IPS-18c (cell line): ENCODE results near the gene NDST3.
"Not testable (repeated sequence)": the region's sequence is repeated elsewhere in the genome, so short reads cannot be mapped to it uniquely, and the experiment has no call there.

Source experiments
- H3K4me3 ChIP-seq: 2 replicates; pipeline ENCODE4 v1.7.0; 2013; ENCODE audit warnings: low read depth, mild to moderate bottlenecking, low read length, moderate library complexity; ENCODE audit not compliant: insufficient read depth
- H3K9me3 ChIP-seq: one replicate; pipeline ENCODE4 v1.6.1; 2013; ENCODE audit warnings: mild to moderate bottlenecking, low read length, moderate library complexity; ENCODE audit not compliant: control insufficient read depth, insufficient read depth

Gene NDST3

DNA sequence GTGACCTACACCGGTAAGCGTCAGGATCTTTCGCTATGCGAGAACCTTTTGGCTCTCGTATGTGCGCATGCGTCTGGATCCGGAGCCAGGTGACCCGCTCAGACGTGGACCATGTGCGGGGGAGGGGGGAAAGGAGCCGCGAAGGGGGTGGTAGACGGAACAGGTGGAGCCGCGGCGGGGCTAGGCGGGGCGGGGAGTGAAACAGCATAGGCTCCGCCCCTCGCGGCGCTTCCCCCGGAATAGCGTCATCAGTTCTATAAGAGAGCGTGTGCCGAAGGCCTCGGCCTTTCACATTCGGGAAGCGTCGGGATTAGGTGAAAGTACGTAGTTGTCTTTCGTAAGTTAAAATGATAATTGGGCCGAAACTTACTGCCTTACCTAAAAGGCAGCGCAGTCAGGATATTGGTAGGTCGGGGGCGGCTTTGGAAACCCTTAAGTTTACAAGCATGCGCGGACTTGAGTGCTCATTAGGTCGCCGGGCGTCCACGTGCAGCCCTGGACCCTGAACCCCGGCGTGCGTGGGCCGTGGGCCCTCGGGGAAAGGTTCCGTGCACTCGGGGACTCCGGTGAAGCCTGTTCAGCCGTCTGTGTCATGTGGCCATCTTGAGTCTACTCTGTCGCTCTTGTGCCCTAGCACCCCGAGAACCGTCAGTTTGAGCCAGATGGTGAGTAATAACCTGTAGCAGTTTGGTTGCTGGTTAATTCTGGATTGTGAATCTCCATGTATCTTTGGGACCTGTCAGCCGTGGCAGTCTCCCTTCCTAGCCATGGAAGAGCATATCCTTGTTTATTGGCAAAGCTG is 244.4 kb downstream of the NDST3 start:
- peak overlapping the region; percentile 88 for H3K4me3 ChIP-seq
- no peaks in the 10 kb centered on the region for H3K9me3 ChIP-seq

DNA sequence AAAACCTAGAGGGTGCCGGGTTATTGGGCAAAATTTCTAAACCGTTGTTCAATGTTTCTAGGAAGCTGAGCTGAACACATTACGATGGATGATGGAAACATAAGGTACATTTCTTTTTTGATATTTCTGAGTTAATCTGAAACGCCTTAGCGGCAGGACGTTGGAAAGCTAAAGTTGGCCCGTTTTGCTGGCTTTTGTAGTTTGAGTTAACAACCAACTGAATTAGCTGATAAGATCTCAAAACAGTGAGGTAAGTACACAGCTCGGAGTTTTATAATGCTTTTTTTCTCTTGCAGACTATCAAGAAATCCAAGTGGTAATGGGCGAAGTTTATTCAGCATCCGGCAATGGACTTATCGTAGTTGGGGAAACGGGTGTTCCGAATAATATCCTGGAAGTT is 245.0 kb downstream of the NDST3 start:
- H3K9me3 ChIP-seq, result no peaks in the 10 kb centered on the region
- peak overlapping the region; percentile 88 for H3K4me3 ChIP-seq

DNA sequence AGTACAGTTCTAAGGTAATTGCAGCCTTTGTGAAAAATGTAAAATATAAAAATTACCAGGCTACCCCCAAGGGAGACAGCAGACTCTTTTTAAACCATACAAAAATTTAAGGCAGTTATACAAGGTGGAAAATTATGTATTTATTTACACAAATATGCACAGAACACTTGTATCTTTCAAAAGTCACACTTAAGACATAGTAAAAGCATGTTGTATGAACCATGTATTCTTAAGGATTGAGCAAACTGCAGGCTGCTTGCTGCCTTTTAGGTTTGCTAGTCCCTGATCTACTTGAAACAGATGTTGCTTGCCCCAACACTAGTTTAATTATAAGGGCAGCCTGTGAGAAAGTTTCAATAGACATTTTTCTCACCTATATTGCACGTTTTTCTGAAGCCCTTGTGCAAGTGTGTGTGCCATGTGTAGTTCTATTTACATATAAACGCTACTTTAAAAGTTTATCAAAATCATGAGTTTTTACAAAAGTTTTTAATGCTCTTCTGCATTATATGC is 245.7 kb downstream of the NDST3 start:
- peak overlapping the region; percentile 88; the same call in 1 of the 2 replicates for H3K4me3 ChIP-seq
- no peaks in the 10 kb centered on the region for H3K9me3 ChIP-seq

DNA sequence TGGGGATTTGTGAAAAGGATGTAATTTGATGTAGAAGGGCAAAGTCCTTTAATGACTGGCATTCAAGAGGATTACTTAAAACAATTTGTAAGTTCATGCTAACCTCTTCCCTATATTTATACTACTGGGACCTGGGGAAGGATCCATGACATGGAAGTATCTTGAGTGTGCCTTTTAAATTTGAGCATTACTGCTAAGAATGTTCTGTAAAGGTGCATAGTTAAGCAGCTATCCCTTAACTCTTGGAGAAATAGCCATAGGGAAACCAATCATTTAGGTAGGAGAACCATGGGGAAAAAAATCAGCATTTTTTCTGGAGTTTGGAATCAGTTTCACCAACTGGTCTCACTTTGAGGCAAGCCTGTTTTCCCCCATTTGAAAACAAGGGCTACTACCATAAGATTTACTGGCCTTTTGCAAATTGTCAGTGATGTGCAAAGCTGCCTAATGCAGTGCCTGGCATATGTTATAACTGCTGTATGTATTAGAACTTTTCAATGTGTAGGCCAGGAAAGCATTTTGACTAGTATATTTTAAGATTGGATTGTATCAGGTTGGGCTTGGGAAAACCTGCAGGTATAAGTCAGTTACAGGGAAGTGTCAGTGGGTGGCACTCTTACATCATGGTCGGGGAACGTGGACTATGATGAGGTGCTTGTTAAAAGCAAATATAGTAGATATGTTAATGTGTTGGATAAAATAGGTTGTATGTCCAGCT is 246.4 kb downstream of the NDST3 start:
- Histone ChIP-seq H3K4me3 (no peak overlapping the region), H3K9me3 (no peaks in the 10 kb centered on the region)

DNA sequence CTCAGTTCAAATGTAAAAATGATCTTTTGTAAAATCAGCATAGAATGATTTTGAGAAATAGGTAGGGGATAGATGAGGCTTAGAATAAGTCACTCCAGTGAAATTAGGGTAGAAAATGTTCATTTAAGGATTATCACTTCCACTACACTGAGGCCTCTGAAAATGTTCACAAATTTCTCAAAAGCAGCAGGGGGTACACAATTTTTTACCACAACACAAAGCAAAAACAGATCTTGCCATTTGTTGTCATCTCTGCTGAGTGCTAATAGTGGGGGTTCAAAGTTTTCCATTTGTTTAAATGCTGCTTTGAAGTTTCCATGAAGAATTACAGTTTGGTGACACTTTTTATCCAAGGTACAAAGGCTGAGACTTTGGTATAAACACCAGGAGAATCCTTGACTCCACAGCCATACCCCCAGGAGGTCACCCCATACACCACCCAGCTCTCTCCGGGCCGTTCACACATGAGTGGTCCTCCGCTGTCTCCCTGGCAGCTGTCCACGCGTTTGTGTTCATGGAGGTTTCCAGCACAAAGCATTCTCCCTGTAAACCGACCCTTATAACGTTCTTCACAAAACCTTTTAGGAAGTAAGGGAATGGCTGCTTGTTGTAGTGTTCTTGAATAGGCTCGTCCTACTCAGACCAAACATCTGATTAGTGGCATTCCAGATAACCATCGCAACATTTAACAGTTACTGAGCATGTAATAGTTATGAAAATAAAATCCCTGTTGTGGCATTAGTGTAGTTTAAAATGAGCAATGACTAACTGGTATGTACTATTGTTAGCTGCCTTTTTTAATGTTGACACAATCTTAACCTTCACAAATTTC is 247.5 kb downstream of the NDST3 start:
- Histone ChIP-seq H3K4me3 (no peak overlapping the region), H3K9me3 (no peaks in the 10 kb centered on the region)

DNA sequence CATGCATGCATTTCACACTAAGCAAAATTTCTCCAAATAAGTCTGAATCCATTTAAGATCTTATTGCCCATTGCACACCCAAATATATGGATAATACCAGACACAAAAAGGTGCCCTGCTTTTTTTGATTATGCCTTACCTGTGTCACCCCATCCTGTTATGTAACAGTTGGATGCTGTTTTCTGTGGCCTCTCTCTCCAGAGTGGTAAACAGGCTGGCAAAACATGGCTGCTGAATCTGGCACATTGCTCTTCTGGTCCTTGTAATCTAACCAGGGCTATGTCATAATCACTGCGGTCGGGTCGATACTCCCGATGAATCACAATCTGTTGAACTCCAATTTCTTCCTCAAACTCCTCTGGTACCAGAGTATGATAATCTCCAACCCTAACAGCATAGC is 248.4 kb downstream of the NDST3 start:
- H3K4me3 ChIP-seq, result no peak overlapping the region
- H3K9me3 ChIP-seq, result no peaks in the 10 kb centered on the region

DNA sequence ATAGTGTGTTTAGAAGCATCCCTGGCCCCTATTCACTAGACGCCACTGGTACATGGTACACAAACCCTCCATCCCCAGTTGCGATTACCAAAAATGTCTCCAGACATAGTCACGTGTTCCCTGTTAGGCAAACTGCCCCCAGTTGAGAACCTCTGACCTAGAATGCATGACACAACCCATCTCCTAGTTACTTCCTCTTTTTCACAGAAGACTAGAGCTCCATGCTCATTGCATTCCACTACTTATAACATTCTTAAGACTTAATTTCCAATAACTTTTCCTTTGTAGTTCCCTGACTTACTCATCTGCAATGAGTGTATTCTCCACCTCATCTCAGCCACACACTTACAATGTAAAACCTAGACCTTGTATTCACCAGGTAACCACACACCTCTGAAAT is 249.9 kb downstream of the NDST3 start:
- H3K4me3 ChIP-seq, result no peak overlapping the region
- no peaks in the 10 kb centered on the region for H3K9me3 ChIP-seq

DNA sequence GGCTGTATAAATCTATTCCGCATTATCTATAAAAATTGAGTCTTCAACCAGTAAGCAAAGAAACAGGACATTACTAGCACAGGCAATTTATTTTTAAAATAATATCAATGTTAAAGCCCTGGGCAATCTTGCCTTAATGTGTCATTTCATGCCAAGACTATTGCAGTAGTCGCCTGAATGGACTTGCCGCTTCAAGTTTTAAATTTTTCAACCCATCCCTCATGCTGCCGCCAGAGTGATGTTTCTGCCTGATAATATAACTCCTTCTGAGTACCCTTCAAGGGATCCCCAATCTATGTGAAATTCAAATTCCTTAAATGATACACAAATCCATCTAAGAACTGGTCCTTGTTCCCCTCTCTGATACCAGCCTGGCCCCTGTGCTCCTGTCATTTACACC is 251.6 kb downstream of the NDST3 start:
- H3K4me3 ChIP-seq, result no peak overlapping the region
- no peaks in the 10 kb centered on the region for H3K9me3 ChIP-seq

DNA sequence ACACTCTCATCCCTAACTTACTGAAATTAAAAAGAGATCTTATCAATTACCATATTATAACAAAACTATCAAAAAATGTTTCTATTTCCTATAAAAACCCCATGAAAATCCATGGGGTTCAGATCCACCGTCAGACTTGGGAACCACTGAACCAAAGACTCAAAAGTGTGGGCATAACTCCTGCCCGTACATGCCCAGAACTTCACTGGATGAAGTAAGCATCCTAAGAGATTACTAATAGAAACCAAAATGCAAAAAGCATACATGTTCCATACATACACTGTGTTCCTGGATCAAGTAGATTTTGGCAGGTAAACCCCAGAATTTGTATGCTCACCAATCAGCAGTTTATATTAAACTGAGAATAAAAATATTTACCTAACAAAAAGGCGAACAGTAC is 252.4 kb downstream of the NDST3 start:
- H3K9me3 ChIP-seq, result no peaks in the 10 kb centered on the region
- no peak overlapping the region for H3K4me3 ChIP-seq

DNA sequence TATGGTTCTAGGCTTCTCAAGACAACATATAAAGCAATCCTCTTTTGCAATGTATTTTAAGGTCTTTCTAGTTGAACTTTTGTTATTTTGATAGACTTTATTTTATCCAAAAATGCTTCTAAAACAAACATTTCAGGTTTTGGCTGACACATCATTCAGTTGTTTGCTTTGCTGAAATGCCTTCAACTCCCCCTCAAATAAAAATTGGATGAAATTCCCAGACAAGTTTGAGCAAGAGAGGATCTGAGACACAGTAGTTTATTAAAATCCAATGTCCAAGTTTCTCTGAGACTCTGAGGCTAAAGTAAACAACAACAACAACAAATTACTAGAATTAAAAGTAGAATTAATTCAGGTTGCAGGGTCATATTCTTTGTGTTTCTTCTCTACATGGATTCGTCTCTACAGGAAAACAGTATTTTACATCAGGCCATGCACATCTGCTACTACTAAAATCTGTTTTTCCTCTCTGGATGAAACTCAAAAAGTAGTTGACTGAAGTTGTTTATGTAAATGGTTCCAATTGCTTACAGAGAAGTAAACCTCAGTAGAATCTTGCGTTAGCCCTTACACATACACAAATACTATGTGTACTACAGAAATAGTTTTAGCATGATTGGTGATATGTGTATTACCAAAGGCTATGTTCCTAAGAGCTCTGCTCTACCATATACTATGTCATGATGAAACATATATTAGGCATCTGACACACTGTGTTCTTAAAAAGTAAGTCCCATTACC is 253.6 kb downstream of the NDST3 start:
- Histone ChIP-seq H3K9me3 (no peaks in the 10 kb centered on the region), H3K4me3 (no peak overlapping the region)

DNA sequence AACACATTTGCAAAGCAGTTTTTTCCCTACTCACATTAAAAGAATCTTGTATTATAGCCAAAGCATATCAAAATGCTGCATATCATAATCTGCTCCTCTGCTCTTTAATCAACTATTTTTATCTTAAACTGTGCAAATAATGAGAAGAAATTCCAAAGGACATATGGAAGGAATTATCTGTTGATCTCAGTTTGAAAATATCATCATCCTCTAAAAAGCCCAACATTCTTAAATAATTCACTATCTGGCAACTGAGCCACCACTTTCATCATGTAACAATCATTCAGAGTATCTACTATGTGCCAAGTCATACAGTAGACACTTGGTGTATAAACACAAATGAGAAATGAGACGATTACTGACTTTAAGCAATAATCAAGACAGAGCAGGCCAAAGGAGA is 255.5 kb downstream of the NDST3 start:
- Histone ChIP-seq H3K4me3 (no peak overlapping the region), H3K9me3 (no peaks in the 10 kb centered on the region)

DNA sequence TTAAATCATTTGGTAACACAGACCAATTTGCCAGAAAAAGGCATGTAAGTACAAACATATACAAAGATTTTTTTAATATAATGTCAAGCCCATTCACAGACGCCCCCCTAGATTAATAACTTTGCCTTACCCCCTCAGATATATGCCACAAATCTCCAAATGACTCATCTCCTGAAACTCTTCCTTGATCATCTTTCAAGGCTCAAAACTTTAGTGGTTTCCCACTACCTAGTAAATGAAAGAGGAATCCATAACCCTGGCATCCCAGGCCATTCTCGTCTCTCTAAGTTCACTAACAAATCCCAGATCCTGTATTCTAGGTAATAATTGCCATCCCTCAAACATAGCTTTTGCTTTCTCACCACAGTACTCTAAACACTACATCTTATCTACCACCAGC is 256.7 kb downstream of the NDST3 start:
- no peaks in the 10 kb centered on the region for H3K9me3 ChIP-seq
- H3K4me3 ChIP-seq, result no peak overlapping the region

DNA sequence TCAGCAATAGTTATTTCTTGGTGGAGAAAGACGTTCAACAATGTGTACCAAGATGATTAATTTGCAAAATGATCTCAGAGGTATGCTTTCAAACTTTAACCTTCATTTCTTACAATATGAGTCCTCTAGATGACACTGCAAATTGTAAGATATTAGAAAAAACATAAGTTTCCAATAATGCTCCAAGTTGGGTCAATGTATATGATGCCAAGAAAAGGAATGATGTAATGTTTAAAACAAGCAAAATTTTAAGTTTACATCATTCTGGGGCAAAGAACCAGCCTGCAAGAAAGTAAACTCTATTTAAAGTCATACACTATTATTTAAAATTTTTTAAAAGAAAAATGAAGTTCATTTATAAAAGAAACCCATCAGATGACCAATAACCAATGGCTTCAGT is 262.4 kb downstream of the NDST3 start:
- H3K4me3 ChIP-seq, result no peak overlapping the region
- H3K9me3 ChIP-seq, result no peaks in the 10 kb centered on the region

DNA sequence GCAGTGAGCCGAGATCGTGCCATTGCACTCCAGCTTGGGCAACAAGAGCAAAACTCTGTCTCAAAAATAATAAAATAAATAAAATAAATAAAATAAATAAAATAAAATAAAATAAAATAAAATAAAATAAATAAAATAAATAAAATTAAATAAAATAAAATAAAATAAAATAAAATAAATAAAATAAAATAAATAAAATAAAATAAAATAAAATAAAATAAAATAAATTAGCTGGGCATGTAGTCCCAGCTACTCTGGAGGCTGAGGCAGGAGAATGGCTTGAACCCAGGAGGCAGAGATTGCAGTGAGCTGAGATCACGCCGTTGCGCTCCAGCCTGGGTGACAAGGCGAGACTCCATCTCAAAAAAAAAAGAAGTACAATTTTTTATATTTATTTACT is 265.3 kb downstream of the NDST3 start:
- H3K4me3 ChIP-seq, H3K9me3 ChIP-seq: not testable (repeated sequence)

DNA sequence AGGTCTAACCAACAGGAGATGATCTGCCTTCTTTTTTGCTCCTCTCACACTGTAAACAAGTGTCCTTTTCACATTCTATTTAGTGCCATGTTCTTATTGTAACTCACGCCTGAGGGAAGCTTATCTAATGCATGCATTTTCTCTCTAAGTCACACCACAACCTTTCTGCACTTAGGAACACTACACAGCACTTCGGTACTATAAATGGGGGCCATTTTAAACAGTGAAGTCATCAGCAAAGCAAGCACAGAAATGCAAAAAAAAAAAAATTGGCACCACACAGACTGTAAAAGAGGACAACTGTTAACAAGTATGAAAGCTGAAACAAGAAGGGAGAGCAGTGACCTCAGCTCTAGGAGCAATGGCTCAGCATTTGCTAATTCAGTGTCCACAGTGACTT is 273.4 kb downstream of the NDST3 start:
- Histone ChIP-seq H3K4me3 (no peak overlapping the region), H3K9me3 (no peaks in the 10 kb centered on the region)
